H9 (cell line): Measurements from ENCODE around the gene JAGN1. TPM values are rescaled to one million over a fixed set of nuclear protein-coding genes. Genes with fewer than 3 reads are reported as not detected.

Experiments
- DNase-seq: peaks from one replicate; pipeline ENCODE4 v3.0.0-alpha.2; 2017
- H2AFZ ChIP-seq: one replicate; pipeline ENCODE4 v1.6.1; 2013; ENCODE audit warnings: mild to moderate bottlenecking, low read length, control low read depth, moderate library complexity
- H2AK5ac ChIP-seq: 2 replicates; pipeline ENCODE4 v1.6.1; 2013; ENCODE audit warnings: low read length, control low read depth, mixed read lengths; ENCODE audit not compliant: insufficient read length
- H2BK120ac ChIP-seq: one replicate; pipeline ENCODE4 v1.6.1; 2013; ENCODE audit warnings: low read depth, mild to moderate bottlenecking, low read length, control low read depth, inconsistent platforms; ENCODE audit not compliant: poor library complexity, severe bottlenecking
- H2BK12ac ChIP-seq: 2 replicates; pipeline ENCODE4 v1.6.1; 2013; ENCODE audit warnings: low read length, control low read depth, mixed read lengths, low read depth; ENCODE audit not compliant: insufficient read length
- H2BK15ac ChIP-seq: 2 replicates; pipeline ENCODE4 v1.6.1; 2013; ENCODE audit warnings: low read depth, low read length, control low read depth
- H2BK20ac ChIP-seq: one replicate; pipeline ENCODE4 v1.6.1; 2013; ENCODE audit warnings: low read depth, mild to moderate bottlenecking, low read length, control low read depth, inconsistent platforms; ENCODE audit not compliant: poor library complexity, severe bottlenecking
- H2BK5ac ChIP-seq: 2 replicates; pipeline ENCODE4 v1.6.1; 2013; ENCODE audit warnings: low read length, control low read depth, mixed read lengths; ENCODE audit not compliant: insufficient read length
- H3K14ac ChIP-seq: 2 replicates; pipeline ENCODE4 v1.6.1; 2013; ENCODE audit warnings: low read length, control low read depth; ENCODE audit not compliant: insufficient read depth
- H3K18ac ChIP-seq: 2 replicates; pipeline ENCODE4 v1.6.1; 2013; ENCODE audit warnings: low read depth, mild to moderate bottlenecking, mixed read lengths, low read length, control low read depth; ENCODE audit not compliant: insufficient read length
- H3K23ac ChIP-seq: 2 replicates; pipeline ENCODE4 v1.6.1; 2013; ENCODE audit warnings: low read length, control low read depth, mixed read lengths, low read depth; ENCODE audit not compliant: insufficient read length
- H3K23me2 ChIP-seq: 2 replicates; pipeline ENCODE4 v1.6.1; 2013; ENCODE audit warnings: low read depth, mild to moderate bottlenecking, mixed read lengths, low read length, control low read depth; ENCODE audit not compliant: insufficient read length, poor library complexity, severe bottlenecking
- H3K27ac ChIP-seq: 2 replicates; pipeline ENCODE4 v1.5.1; 2013; ENCODE audit warnings: low read length, control low read depth, mixed read lengths, low read depth; ENCODE audit not compliant: insufficient read length
- H3K27me3 ChIP-seq: 2 replicates; pipeline ENCODE4 v1.6.1; 2013; ENCODE audit warnings: low read length, control low read depth, inconsistent platforms; ENCODE audit not compliant: insufficient read depth
- H3K4ac ChIP-seq: 2 replicates; pipeline ENCODE4 v1.6.1; 2013; ENCODE audit warnings: low read depth, mild to moderate bottlenecking, control low read depth, inconsistent platforms, low read length, moderate library complexity
- H3K4me1 ChIP-seq: 2 replicates; pipeline ENCODE4 v1.6.1; 2013; ENCODE audit warnings: low read length, control low read depth, inconsistent platforms; ENCODE audit not compliant: insufficient read depth
- H3K4me2 ChIP-seq: 2 replicates; pipeline ENCODE4 v1.6.1; 2013; ENCODE audit warnings: low read length, control low read depth, mixed read lengths; ENCODE audit not compliant: insufficient read length, insufficient read depth
- H3K56ac ChIP-seq: 2 replicates; pipeline ENCODE4 v1.6.1; 2013; ENCODE audit warnings: low read depth, mild to moderate bottlenecking, mixed read lengths, low read length, control low read depth; ENCODE audit not compliant: insufficient read length
- H3K79me1 ChIP-seq: 2 replicates; pipeline ENCODE4 v1.6.1; 2013; ENCODE audit warnings: low read depth, mild to moderate bottlenecking, moderate library complexity, low read length, control low read depth, inconsistent platforms; ENCODE audit not compliant: insufficient read depth, poor library complexity, severe bottlenecking
- H3K79me2 ChIP-seq: 2 replicates; pipeline ENCODE4 v1.6.1; 2013; ENCODE audit warnings: low read length, control low read depth, inconsistent platforms; ENCODE audit not compliant: insufficient read depth
- H3K9ac ChIP-seq: 2 replicates; pipeline ENCODE4 v1.6.1; 2013; ENCODE audit warnings: low read length, control low read depth, mixed read lengths; ENCODE audit not compliant: insufficient read length; ENCODE audit errors: extremely low read depth
- H3K9me3 ChIP-seq: one replicate; pipeline ENCODE4 v1.6.1; 2013; ENCODE audit warnings: low read depth, low read length, inconsistent platforms; ENCODE audit not compliant: control insufficient read depth
- H3T11ph ChIP-seq: one replicate; pipeline ENCODE4 v1.6.1; 2013; ENCODE audit warnings: mild to moderate bottlenecking, low read length, control low read depth, inconsistent platforms
- H4K20me1 ChIP-seq: one replicate; pipeline ENCODE4 v1.6.1; 2013; ENCODE audit not compliant: control insufficient read depth, insufficient read length, insufficient read depth
- H4K5ac ChIP-seq: 2 replicates; pipeline ENCODE4 v1.6.1; 2013; ENCODE audit warnings: low read depth, mild to moderate bottlenecking, mixed read lengths, low read length, control low read depth; ENCODE audit not compliant: insufficient read length
- H4K8ac ChIP-seq: replicated peaks from 2 replicates; pipeline ENCODE4 v1.6.1; 2013; ENCODE audit warnings: low read length, control low read depth, mixed read lengths, low read depth; ENCODE audit not compliant: insufficient read length
- H4K91ac ChIP-seq: 2 replicates; pipeline ENCODE4 v1.6.1; 2013; ENCODE audit warnings: low read depth, mild to moderate bottlenecking, moderate library complexity, mixed read lengths, low read length, control low read depth; ENCODE audit not compliant: insufficient read length
- H3K27ac Mint-ChIP-seq, 3 experiments: 2 replicates in 2 of 3; 3 replicates in 1 of 3; pipeline ENCODE4 v1.8.0; 2020 to 2021; ENCODE audit warnings: mixed read lengths in 3 of 3, mild to moderate bottlenecking in 1 of 3, moderate library complexity in 1 of 3
- H3K27me3 Mint-ChIP-seq: 2 replicates; pipeline ENCODE4 v1.8.0; 2021; ENCODE audit warnings: low read depth, mild to moderate bottlenecking, moderate library complexity, mixed read lengths
- H3K36me3 Mint-ChIP-seq, 3 experiments: 2 replicates in 2 of 3; 3 replicates in 1 of 3; pipeline ENCODE4 v1.8.0; 2020 to 2021; ENCODE audit warnings: low read depth in 3 of 3, mixed read lengths in 3 of 3; ENCODE audit not compliant: insufficient read depth in 1 of 3
- H3K4me1 Mint-ChIP-seq, 2 experiments: 2 replicates each; pipeline ENCODE4 v1.8.0; 2020; ENCODE audit warnings: mixed read lengths in 2 of 2
- H3K4me3 Mint-ChIP-seq, 2 experiments: 2 replicates in 1 of 2; 3 replicates in 1 of 2; pipeline ENCODE4 v1.8.0; 2020 to 2021; ENCODE audit warnings: mild to moderate bottlenecking in 2 of 2, mixed read lengths in 2 of 2, moderate library complexity in 1 of 2
- H3K9me3 Mint-ChIP-seq, 2 experiments: 2 replicates in 1 of 2; 3 replicates in 1 of 2; pipeline ENCODE4 v1.8.0; 2020; ENCODE audit warnings: mild to moderate bottlenecking in 2 of 2, mixed read lengths in 2 of 2, moderate library complexity in 1 of 2
- CTCF ChIP-seq: fragments of 200-600 bp; sonication (generic); conservative IDR thresholded peaks from 3 replicates; pipeline ENCODE4 v1.8.0; 2021; ENCODE audit warnings: antibody characterized with exemption, mild to moderate bottlenecking
- WGBS: extraction: QIAGEN DNeasy Blood & Tissue Kit; methylation state at CpG from one replicate; pipeline ENCODE4 v1.1.7; 2013; ENCODE audit warnings: missing lambda C conversion rate, low lambda C conversion rate, mixed read lengths; ENCODE audit not compliant: insufficient read length; ENCODE audit errors: extremely low coverage; 5-methylcytosine and 5-hydroxymethylcytosine counted together
- total RNA-seq: library from RNA; stranded (reverse); gene quantifications from 2 replicates; pipeline ENCODE4 v1.2.1, GENCODE V29; 2021

The JAGN1 gene
- total RNA-seq, 1 experiment from 2014 or later = 33.5 TPM

GRCh38 chr3:9859530-9860025 lies 30.8 kb upstream of the JAGN1 start:
- Histone ChIP-seq H3K4me2 (no peak overlapping the region), H2AK5ac (no peak overlapping the region), H2AFZ (no peak overlapping the region), H3K9me3 (no peaks in the 10 kb centered on the region), H4K5ac (no peak overlapping the region), H3K79me1 (no peaks in the 10 kb centered on the region), H3K14ac (no peak overlapping the region), H3K4me1 (no peaks in the 10 kb centered on the region), H3K18ac (no peak overlapping the region), H3K23ac (no peak overlapping the region), H3K27ac (no peak overlapping the region), H3K27me3 (no peaks in the 10 kb centered on the region; the same call in none of the 2 replicates), H4K8ac (no peak overlapping the region), H3T11ph (no peak overlapping the region), H2BK15ac (no peak overlapping the region), H3K56ac (no peak overlapping the region), H2BK12ac (no peak overlapping the region), H2BK120ac (no peak overlapping the region), H2BK20ac (no peak overlapping the region), H4K91ac (no peak overlapping the region), H3K4ac (no peak overlapping the region), H2BK5ac (no peak overlapping the region), H3K9ac (no peak overlapping the region), H3K79me2 (no peaks in the 10 kb centered on the region), H4K20me1 (no peaks in the 10 kb centered on the region), H3K23me2 (peaks cover 5% of the 10 kb centered on the region)
- no peak overlapping the region for H3K4me3 Mint-ChIP-seq
- WGBS = no CpG with 5 or more reads among the region's 12 CpGs
- peaks cover 26% of the 10 kb centered on the region for H3K27me3 Mint-ChIP-seq
- DNase-seq = no peak
- TF ChIP-seq CTCF = no peak
- no peak overlapping the region for H3K27ac Mint-ChIP-seq
- no peaks in the 10 kb centered on the region for H3K36me3 Mint-ChIP-seq
- no peaks in the 10 kb centered on the region for H3K9me3 Mint-ChIP-seq
- H3K4me1 Mint-ChIP-seq = peaks cover 20 to 36% of the 10 kb centered on the region in 2 experiments
